H1 (cell line): Measurements from ENCODE around the gene CYSRT1. TPM values are rescaled to one million over a fixed set of nuclear protein-coding genes. Genes with fewer than 3 reads are reported as not detected.

ENCODE experiments used
- CTCF ChIA-PET: fragments of 300-600 bp; sonication (Branson Sonifier 250); formaldehyde crosslinking; loops from one replicate; lab custom pipeline; 2021; ENCODE audit not compliant: partially characterized antibody; lab: Charles Lee
- POLR2A ChIA-PET: fragments of 300-600 bp; sonication (Branson Sonifier 250); formaldehyde crosslinking; loops from one replicate; lab custom pipeline; 2021; ENCODE audit warnings: inconsistent platforms; ENCODE audit not compliant: partially characterized antibody; lab: Charles Lee
- DNase-seq, 2 experiments: peaks; one replicate each; pipeline versions ENCODE4 v3.0.0 to v3.0.0-alpha.2; 2010 to 2022; ENCODE audit warnings: low spot score in 2 of 2, low read depth in 1 of 2, mixed read lengths in 1 of 2
- FAIRE-seq: peaks from 2 replicates; lab custom pipeline; 2011; peaks lifted over from hg19 to GRCh38; lab: Jason Lieb, UNC
- H2AFZ ChIP-seq: 2 replicates; pipeline ENCODE4 v1.8.1; 2012; ENCODE audit warnings: low read length, inconsistent platforms
- H2AK5ac ChIP-seq: 2 replicates; pipeline ENCODE4 v1.6.1; 2013; ENCODE audit warnings: low read depth, low read length
- H2BK120ac ChIP-seq: replicated peaks from 2 replicates; pipeline ENCODE3; 2013; ENCODE audit warnings: low read depth, low read length, inconsistent platforms
- H2BK12ac ChIP-seq: 2 replicates; pipeline ENCODE4 v1.6.1; 2013; ENCODE audit warnings: low read depth, low read length
- H2BK15ac ChIP-seq: 2 replicates; pipeline ENCODE4 v1.6.1; 2013; ENCODE audit warnings: low read length
- H2BK20ac ChIP-seq: 2 replicates; pipeline ENCODE4 v1.6.1; 2013; ENCODE audit warnings: low read length
- H2BK5ac ChIP-seq: 2 replicates; pipeline ENCODE4 v1.6.1; 2013; ENCODE audit warnings: low read depth, low read length
- H3K14ac ChIP-seq: 2 replicates; pipeline ENCODE4 v1.6.1; 2013; ENCODE audit warnings: inconsistent platforms; ENCODE audit not compliant: insufficient read length
- H3K18ac ChIP-seq: 2 replicates; pipeline ENCODE4 v1.6.1; 2013; ENCODE audit warnings: low read length; ENCODE audit errors: extremely low read depth
- H3K23ac ChIP-seq: 2 replicates; pipeline ENCODE4 v1.6.1; 2013; ENCODE audit warnings: inconsistent platforms; ENCODE audit not compliant: insufficient read length
- H3K23me2 ChIP-seq: 2 replicates; pipeline ENCODE4 v1.6.1; 2013; ENCODE audit warnings: low read depth, low read length
- H3K27ac ChIP-seq: 2 replicates; pipeline ENCODE4 v1.6.1; 2011; ENCODE audit warnings: low read depth, low read length, inconsistent platforms
- H3K27me3 ChIP-seq, 4 experiments: replicated peaks in 1 of 4; 1 replicate in 1 of 4; 2 replicates in 3 of 4; pipeline versions ENCODE4 v1.6.1 to v1.8.1; 2011 to 2013; ENCODE audit warnings: low read length in 3 of 4, mild to moderate bottlenecking in 3 of 4, inconsistent platforms in 2 of 4, mixed read lengths in 2 of 4, moderate library complexity in 1 of 4; ENCODE audit not compliant: control insufficient read depth in 3 of 4, insufficient read depth in 3 of 4; ENCODE audit errors: extremely low read depth in 1 of 4
- H3K36me3 ChIP-seq, 4 experiments: 2 replicates each; pipeline versions ENCODE4 v1.6.1 to v1.8.1; 2011 to 2013; ENCODE audit warnings: mild to moderate bottlenecking in 4 of 4, low read length in 3 of 4, moderate library complexity in 2 of 4, control low read depth in 1 of 4, inconsistent platforms in 1 of 4; ENCODE audit not compliant: insufficient read depth in 4 of 4, control insufficient read depth in 2 of 4
- H3K4ac ChIP-seq: replicated peaks from 2 replicates; pipeline ENCODE3; 2013; ENCODE audit warnings: low read length, low read depth, mixed read lengths, inconsistent platforms; ENCODE audit not compliant: insufficient read length
- H3K4me1 ChIP-seq, 4 experiments: replicated peaks in 1 of 4; 1 replicate in 1 of 4; 2 replicates in 3 of 4; pipeline versions ENCODE4 v1.6.1 to v1.8.1; 2011 to 2013; ENCODE audit warnings: low read length in 3 of 4, inconsistent platforms in 2 of 4, mixed read lengths in 1 of 4; ENCODE audit not compliant: insufficient read depth in 4 of 4, control insufficient read depth in 3 of 4
- H3K4me2 ChIP-seq, 2 experiments: 2 replicates each; pipeline versions ENCODE4 v1.6.1 to v1.8.1; 2011 to 2013; ENCODE audit warnings: low read depth in 2 of 2, low read length in 2 of 2, control low read depth in 1 of 2, inconsistent platforms in 1 of 2, mild to moderate bottlenecking in 1 of 2; ENCODE audit not compliant: insufficient read depth in 1 of 2
- H3K4me3 ChIP-seq, 4 experiments: fragments of 200-600, 300-600 bp in 1 of 4; sonication (generic), shearing (Covaris generic), sonication (Bioruptor Twin) in 1 of 4; 2 replicates each; pipeline versions ENCODE4 v1.5.1 to v1.8.1; 2011 to 2016; ENCODE audit warnings: low read length in 4 of 4, low read depth in 3 of 4, control low read depth in 2 of 4, inconsistent platforms in 2 of 4, mild to moderate bottlenecking in 2 of 4, mixed read lengths in 1 of 4, moderate library complexity in 1 of 4; ENCODE audit not compliant: insufficient read depth in 2 of 4; ENCODE audit errors: extremely low read depth in 1 of 4
- H3K56ac ChIP-seq: replicated peaks from 2 replicates; pipeline ENCODE3; 2013; ENCODE audit warnings: low read depth, mild to moderate bottlenecking, mixed read lengths, low read length, inconsistent platforms; ENCODE audit not compliant: insufficient read length
- H3K79me1 ChIP-seq: 2 replicates; pipeline ENCODE4 v1.6.1; 2013; ENCODE audit warnings: low read depth, low read length, control low read depth
- H3K79me2 ChIP-seq, 2 experiments: 2 replicates each; pipeline versions ENCODE4 v1.6.1 to v1.8.1; 2012 to 2013; ENCODE audit warnings: low read length in 2 of 2, mild to moderate bottlenecking in 2 of 2, inconsistent platforms in 1 of 2; ENCODE audit not compliant: insufficient read depth in 2 of 2, control insufficient read depth in 1 of 2
- H3K9ac ChIP-seq, 4 experiments: replicated peaks in 1 of 4; 1 replicate in 1 of 4; 2 replicates in 3 of 4; pipeline versions ENCODE4 v1.6.1 to v1.8.1; 2011 to 2013; ENCODE audit warnings: low read depth in 3 of 4, low read length in 3 of 4, control low read depth in 2 of 4, mild to moderate bottlenecking in 2 of 4, moderate library complexity in 2 of 4, inconsistent platforms in 1 of 4; ENCODE audit errors: extremely low read depth in 1 of 4
- H3K9me3 ChIP-seq, 2 experiments: 2 replicates each; pipeline versions ENCODE4 v1.6.1 to v1.8.1; 2012 to 2013; ENCODE audit warnings: mild to moderate bottlenecking in 2 of 2, moderate library complexity in 2 of 2, control low read depth in 1 of 2, inconsistent platforms in 1 of 2, low read depth in 1 of 2, low read length in 1 of 2, mixed read lengths in 1 of 2; ENCODE audit not compliant: insufficient read depth in 2 of 2
- H4K20me1 ChIP-seq, 2 experiments: replicated peaks in 1 of 2; 2 replicates each; pipeline versions ENCODE3 to v1.8.1; 2011 to 2013; ENCODE audit warnings: inconsistent platforms in 2 of 2, low read length in 2 of 2, mild to moderate bottlenecking in 1 of 2; ENCODE audit not compliant: insufficient read depth in 2 of 2, control insufficient read depth in 1 of 2
- H4K5ac ChIP-seq: 2 replicates; pipeline ENCODE4 v1.6.1; 2013; ENCODE audit warnings: low read length, low read depth, mixed read lengths, inconsistent platforms; ENCODE audit not compliant: insufficient read length
- H4K8ac ChIP-seq: 2 replicates; pipeline ENCODE4 v1.8.0; 2013; ENCODE audit warnings: mild to moderate bottlenecking, moderate library complexity, low read length, inconsistent platforms; ENCODE audit not compliant: insufficient read depth; ENCODE audit errors: extremely low read depth
- H4K91ac ChIP-seq: replicated peaks from 2 replicates; pipeline ENCODE3; 2013; ENCODE audit warnings: low read length, mixed read lengths, inconsistent platforms; ENCODE audit not compliant: insufficient read length
- BACH1 ChIP-seq: IDR thresholded peaks from 2 replicates; pipeline ENCODE4 v1.6.1; 2012; ENCODE audit warnings: low read length, improper control_type of control experiment
- CEBPB ChIP-seq: IDR thresholded peaks from 2 replicates; pipeline ENCODE4 v1.6.1; 2012; ENCODE audit warnings: low read depth, low read length
- CHD1 ChIP-seq: IDR thresholded peaks from 2 replicates; pipeline ENCODE4 v1.6.1; 2012; ENCODE audit warnings: low read depth, low read length, improper control_type of control experiment
- FOSL1 ChIP-seq: IDR thresholded peaks from 2 replicates; pipeline ENCODE4 v1.6.1; 2011; ENCODE audit warnings: mild to moderate bottlenecking, low read depth, low read length, moderate library complexity; ENCODE audit not compliant: insufficient read depth
- KDM1A ChIP-seq: fragments of 200-600, 300-600 bp; sonication (generic); IDR thresholded peaks from 2 replicates; pipeline ENCODE4 v1.7.1; 2016; ENCODE audit warnings: mild to moderate bottlenecking, low read length, borderline replicate concordance
- KDM4A ChIP-seq: IDR thresholded peaks from one replicate; pipeline ENCODE4 v1.7.1; 2012; ENCODE audit warnings: low read depth, mild to moderate bottlenecking, moderate library complexity, low read length, inconsistent platforms; ENCODE audit not compliant: severe bottlenecking
- POLR2A ChIP-seq, 2 experiments: IDR thresholded peaks; 1 replicate in 1 of 2; 2 replicates in 1 of 2; pipeline ENCODE4 v1.6.1; 2011; ENCODE audit warnings: low read depth in 2 of 2, low read length in 2 of 2, mild to moderate bottlenecking in 2 of 2; ENCODE audit errors: control extremely low read depth in 1 of 2
- RFX5 ChIP-seq: IDR thresholded peaks from 2 replicates; pipeline ENCODE4 v1.6.1; 2011; ENCODE audit warnings: low read depth, low read length, improper control_type of control experiment, borderline replicate concordance
- RNF2 ChIP-seq: fragments of 200-900, 300-1000 bp; sonication (generic); IDR thresholded peaks from 2 replicates; pipeline ENCODE4 v1.7.1; 2016; ENCODE audit warnings: borderline replicate concordance, low read depth, mild to moderate bottlenecking, antibody characterized with exemption, low read length; ENCODE audit not compliant: poor library complexity, severe bottlenecking; ENCODE audit errors: missing control alignments
- SAP30 ChIP-seq: fragments of 300-600 bp; sonication (generic); IDR thresholded peaks from 2 replicates; pipeline ENCODE4 v1.7.1; 2012; ENCODE audit warnings: low read length, moderate library complexity, mild to moderate bottlenecking, inconsistent platforms; ENCODE audit not compliant: insufficient read depth, insufficient replicate concordance
- TEAD4 ChIP-seq: IDR thresholded peaks from 2 replicates; pipeline ENCODE4 v1.6.1; 2012; ENCODE audit warnings: low read depth, low read length, inconsistent platforms, mixed read lengths
- WGBS, 2 experiments: shearing (Covaris generic) in 1 of 2; methylation state at CpG; one replicate each; pipeline versions ENCODE4 v1.1.6 to v1.1.7; 2013 to 2015; ENCODE audit warnings: low lambda C conversion rate in 2 of 2, mixed read lengths in 2 of 2, inconsistent platforms in 1 of 2, low coverage in 1 of 2, missing lambda C conversion rate in 1 of 2; ENCODE audit not compliant: insufficient replicate concordance in 2 of 2, insufficient coverage in 1 of 2, insufficient read length in 1 of 2; ENCODE audit errors: extremely low coverage in 1 of 2, missing lambda C conversion rate in 1 of 2; 5-methylcytosine and 5-hydroxymethylcytosine counted together
- polyA plus RNA-seq, 7 experiments: library from polyadenylated mRNA; depleted of rRNA in 3 of 7; stranded (reverse) in 5 of 7; unstranded in 2 of 7; fragments of >200 nt in 5 of 7; fragments of 200-250 nt in 2 of 7; gene quantifications; 1 replicate in 5 of 7; 2 replicates in 1 of 7; 4 replicates in 1 of 7; pipeline versions ENCODE4 v1.2.1 to v1.2.3, GENCODE V29; 2011 to 2013; ENCODE audit warnings: missing spikeins in 2 of 7, mixed read lengths in 2 of 7
- total RNA-seq: library from RNA; stranded (reverse); fragmentation: NEBNext Ultra II Directional; extraction: Animal tissue kit (Norgen Biotek cat#: 25700); gene quantifications from 2 replicates; pipeline ENCODE4 v1.2.1, GENCODE V29; 2021
- TF ChIP-seq, protein P1 (sequence below): IDR thresholded peaks from 2 replicates; pipeline ENCODE4 v1.6.1; 2011; ENCODE audit warnings: low read length, improper control_type of control experiment

Gene CYSRT1
- total and polyA plus RNA-seq, 2 of the 8 experiments (the other 6 are each of a cell fraction or from before 2014, with no cell fraction given): 1.0 to 6.5 TPM

DNA sequence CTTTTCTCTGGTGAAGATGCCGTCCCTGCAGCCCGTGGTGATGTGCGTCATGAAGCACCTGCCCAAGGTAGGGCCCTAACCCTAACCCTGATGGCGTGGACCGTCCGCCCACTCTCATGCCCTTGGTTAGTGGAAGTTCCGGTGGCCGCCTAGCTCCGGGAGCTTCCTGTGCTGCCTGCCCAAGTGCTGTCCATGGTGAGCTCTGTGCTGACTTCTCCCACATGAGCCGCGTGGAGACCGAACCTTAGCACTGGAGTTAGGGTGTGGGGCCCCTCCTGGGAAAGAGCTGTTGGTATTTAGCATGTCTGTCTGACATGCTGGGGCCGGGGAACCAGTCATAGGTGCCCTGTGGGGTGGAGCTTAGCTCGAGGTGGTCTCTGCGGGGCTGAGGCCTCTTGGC lies 31.4 kb downstream of the CYSRT1 start:
- H2BK12ac ChIP-seq: no peak overlapping the region
- peaks cover 0 to 4% of the 10 kb centered on the region in 2 experiments for H4K20me1 ChIP-seq
- DNase-seq (no peak), FAIRE-seq (no peak)
- peak overlapping the region; percentile 52 to 100 (median 82) for H3K4me3 ChIP-seq
- H4K91ac ChIP-seq: no peak overlapping the region
- peaks cover 0 to 7% (median 0%) of the 10 kb centered on the region in 4 experiments; a peak in 2 of 7 replicates for H3K27me3 ChIP-seq
- H3K79me2 ChIP-seq: peaks cover 0 to 13% of the 10 kb centered on the region in 2 experiments; a peak in 2 of 4 replicates
- CTCF ChIA-PET: interaction anchor here (0.6 to 4.7 kb wide), 15 partner anchors 9 to 230 kb away, joined by 3 to 13 read pairs (median 4); partner anchors contain the start of genes ABCA2 and RNF224
- no peak overlapping the region for H2BK20ac ChIP-seq
- no peak overlapping the region for H2BK120ac ChIP-seq
- no peak overlapping the region for H2AK5ac ChIP-seq
- H4K5ac ChIP-seq: no peak overlapping the region
- H3K18ac ChIP-seq: no peak overlapping the region
- H3K36me3 ChIP-seq: peaks cover 3 to 17% (median 12%) of the 10 kb centered on the region in 4 experiments; a peak in 6 of 8 replicates
- peaks cover 9% of the 10 kb centered on the region for H3K79me1 ChIP-seq
- H3K56ac ChIP-seq: no peak overlapping the region
- peaks cover 0 to 21% (median 16%) of the 10 kb centered on the region in 4 experiments; a peak in 5 of 7 replicates for H3K4me1 ChIP-seq
- H2AFZ ChIP-seq: no peak overlapping the region
- no peak overlapping the region for H3K23ac ChIP-seq
- H3K27ac ChIP-seq: no peak overlapping the region
- H4K8ac ChIP-seq: no peak overlapping the region; the same call in 1 of the 2 replicates
- 0 out of 7 replicates have a peak overlapping the region, but pooled peaks of 1 of the 4 experiments have one; percentile 44 for H3K9ac ChIP-seq
- H3K14ac ChIP-seq: no peak overlapping the region
- H3K4me2 ChIP-seq: peak overlapping the region; percentile 80 to 92
- no peaks in the 10 kb centered on the region for H3K9me3 ChIP-seq
- POLR2A ChIA-PET: interaction anchor here (0.7 to 69.9 kb wide), 5 partner anchors 0 to 60 kb away, joined by 3 to 1462 read pairs (median 5); partner anchors contain the start of genes CYSRT1, NDOR1, NELFB and RNF208
- no peak overlapping the region for H3K4ac ChIP-seq
- no peak overlapping the region for H2BK5ac ChIP-seq
- H2BK15ac ChIP-seq: no peak overlapping the region
- 89% methylated on average over 15 of the region's 15 CpGs; no CpG with 5 or more reads in 1 of the 2 experiments for WGBS, 2 experiments
- peaks cover 14% of the 10 kb centered on the region; the same call in 1 of the 2 replicates for H3K23me2 ChIP-seq
- TF ChIP-seq CEBPB (no peak), FOSL1 (no peak), RFX5 (no peak), POLR2A (IDR thresholded peaks at IDR 0.05; ENCODE audit: control extremely low read depth in 1 of 2, low read depth in 2 of 2, low read length in 2 of 2) (no peak), RNF2 (no peak), KDM1A (no peak), CHD1 (no peak), KDM4A (no peak), SAP30 (no peak), TEAD4 (no peak), BACH1 (no peak)
- TF ChIP-seq, protein P1, sequence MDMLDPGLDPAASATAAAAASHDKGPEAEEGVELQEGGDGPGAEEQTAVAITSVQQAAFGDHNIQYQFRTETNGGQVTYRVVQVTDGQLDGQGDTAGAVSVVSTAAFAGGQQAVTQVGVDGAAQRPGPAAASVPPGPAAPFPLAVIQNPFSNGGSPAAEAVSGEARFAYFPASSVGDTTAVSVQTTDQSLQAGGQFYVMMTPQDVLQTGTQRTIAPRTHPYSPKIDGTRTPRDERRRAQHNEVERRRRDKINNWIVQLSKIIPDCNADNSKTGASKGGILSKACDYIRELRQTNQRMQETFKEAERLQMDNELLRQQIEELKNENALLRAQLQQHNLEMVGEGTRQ: no peak
